ENCODE measurements around the gene MYO9A. TPM values are rescaled to one million over a fixed set of nuclear protein-coding genes. Genes with fewer than 3 reads are reported as not detected.
"Not testable (repeated sequence)": the region's sequence is repeated elsewhere in the genome, so short reads cannot be mapped to it uniquely, and the experiment has no call there.

The MYO9A gene
- polyA plus RNA-seq, 12 donors = 26.1 to 399 (median 30.5) TPM

DNA sequence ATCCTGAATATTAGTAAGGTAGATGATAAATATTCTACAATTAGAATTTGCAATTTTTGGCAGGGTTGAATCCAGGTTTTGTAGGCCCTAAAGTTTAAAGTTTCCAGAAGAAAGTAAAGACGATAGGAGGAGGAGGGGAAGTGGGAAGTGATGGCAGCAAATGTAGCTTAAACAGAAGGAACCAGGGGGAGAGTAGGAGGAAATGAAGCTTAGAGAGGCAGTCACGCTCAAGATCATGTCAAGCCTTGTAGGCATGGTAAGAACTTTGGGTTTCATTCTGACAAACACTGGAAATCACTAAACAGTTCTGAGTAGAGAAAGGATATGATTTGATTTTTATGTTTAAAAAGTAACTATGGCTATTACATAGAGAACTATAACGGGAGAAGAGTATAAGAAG is 243.7 kb downstream of the MYO9A start:
- DNase-seq = no peak

DNA sequence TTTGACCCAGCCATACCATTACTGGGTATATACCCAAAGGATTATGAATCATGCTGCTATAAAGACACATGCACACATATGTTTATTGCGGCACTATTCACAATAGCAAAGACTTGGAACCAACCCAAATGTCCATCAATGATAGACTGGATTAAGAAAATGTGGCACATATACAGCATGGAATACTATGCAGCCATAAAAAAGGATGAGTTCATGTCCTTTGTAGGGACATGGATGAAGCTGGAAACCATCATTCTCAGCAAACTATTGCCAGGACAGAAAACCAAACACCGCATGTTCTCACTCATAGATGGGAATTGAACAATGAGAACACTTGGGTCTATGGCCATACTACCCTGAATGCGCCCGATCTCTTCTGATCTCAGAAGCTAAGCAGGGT is 259.7 kb downstream of the MYO9A start:
- not testable (repeated sequence) for DNase-seq

DNA sequence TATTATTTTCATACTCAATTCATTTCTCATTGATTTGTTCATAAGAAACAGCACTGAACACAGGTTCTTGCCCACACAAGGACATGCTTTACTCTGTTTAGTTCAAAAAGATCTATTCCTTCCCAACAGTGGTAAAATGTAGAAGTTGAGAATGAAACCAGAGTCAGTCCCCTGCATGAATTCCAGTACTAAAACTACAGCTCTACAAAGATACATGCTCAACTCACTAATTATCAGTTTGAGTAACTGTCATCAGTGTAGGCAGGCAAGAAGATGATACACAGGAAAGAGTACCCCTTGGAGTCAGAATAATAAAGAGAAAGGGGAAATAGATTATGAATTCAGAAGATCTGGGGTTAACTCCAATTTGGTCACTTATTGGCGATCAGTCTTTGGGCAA is 264.4 kb downstream of the MYO9A start:
- no peak for DNase-seq

DNA sequence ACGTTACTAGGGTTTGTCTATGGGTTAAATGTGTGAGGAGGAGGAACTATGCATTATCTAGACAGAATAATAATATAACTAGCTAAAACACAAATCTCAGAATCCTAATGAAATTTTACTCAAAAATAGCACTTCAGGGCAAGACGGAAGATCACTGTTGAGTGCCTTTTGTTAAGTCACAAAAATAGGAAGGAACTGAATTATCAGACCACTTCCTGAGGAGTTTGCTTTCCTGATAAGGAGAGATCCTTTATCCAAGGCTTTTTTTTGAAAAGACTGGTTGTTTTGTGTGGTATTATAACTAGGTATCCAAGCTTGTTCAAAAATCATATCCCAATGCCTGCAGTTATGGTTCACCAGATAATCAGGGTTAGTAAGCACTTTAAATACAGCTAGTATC is 273.0 kb downstream of the MYO9A start:
- DNase-seq = no peak

DNA sequence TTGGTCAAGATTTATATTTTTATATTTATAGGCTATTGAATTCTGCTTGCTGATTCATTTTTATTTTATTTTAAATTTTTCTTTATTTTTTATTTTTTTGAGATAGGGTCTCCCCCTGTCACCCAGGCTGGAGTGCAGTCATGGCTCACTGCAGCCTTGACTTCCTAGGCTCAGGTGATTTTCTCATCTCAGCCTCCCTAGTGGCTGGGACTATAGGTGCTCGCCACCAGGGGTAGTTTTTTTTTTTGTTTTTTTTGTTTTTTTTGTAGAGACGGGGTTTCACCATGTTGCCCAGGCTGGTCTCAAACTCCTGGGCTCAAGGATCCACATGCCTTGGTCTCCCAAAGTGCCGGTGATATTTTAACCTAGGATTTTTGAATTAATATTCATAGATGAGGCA is 276.4 kb downstream of the MYO9A start:
- DNase-seq = no peak

DNA sequence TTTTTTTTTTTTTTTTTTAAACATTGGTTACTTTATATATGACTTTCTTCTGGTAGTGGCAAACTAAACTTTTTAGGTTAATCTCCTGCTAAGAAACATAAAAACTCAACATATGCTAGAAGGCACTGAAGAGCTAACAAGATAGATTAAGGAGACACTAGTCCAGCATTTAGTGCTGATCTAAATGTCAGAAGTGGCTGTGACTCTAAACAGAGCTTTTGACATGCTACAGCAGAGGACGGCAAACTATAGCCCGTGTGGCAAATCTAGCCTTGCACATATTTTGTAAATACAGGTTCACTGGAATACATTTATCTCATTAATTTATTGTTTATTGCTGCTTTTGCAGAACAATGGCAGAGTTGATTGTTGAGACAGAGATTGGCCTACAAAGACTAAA is 287.0 kb downstream of the MYO9A start:
- no peak for DNase-seq

DNA sequence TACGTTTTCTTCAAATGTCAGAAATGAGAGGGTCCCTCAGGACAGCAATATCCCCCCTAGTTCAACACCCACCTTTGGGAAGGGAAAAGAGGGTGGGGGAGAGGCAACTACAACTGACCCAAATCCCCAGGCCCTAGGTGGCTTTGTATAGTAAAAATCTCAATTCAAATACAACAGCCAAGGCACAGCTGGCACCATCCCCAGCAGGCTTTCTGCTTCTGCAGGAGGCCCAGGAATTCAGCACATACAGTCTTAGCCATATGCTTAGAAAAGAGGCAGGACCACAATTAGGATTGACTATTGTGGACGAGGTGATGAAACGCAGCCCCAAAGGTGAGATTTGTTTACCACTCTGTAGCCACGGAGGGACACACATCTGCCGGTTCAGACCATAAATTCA is 291.8 kb downstream of the MYO9A start:
- DNase-seq = no peak

DNA sequence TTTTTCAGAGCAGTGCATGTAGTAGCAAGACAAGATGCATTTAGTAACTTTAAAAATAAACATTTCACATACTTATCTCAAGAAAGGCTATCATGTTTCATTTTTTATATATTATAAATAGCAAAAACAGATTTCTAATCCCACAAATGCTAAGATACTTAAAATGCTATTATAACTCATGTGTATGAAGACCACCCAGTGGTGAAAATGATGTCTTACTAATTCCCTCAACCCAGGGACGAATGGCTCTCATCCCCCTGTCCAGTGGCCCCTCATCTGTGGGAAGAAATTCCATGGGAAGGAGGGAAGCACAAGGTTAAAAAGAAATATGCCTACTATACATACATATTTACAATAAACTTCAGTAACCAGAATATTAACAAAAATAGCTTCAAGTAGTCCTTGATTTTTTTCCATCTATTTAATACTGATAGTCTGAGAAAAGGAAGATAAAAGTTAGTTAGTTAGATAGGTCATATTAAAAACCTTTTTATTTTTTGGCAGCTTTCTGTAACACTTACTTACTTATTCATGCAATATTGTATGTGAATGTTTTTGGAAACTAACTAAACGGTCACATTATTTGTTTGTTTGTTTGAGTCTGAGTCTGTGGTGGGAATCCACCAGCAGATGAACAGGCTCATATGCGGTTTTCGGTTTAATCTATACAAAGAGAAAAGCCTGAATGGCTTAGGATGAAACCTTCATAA is 292.8 kb downstream of the MYO9A start:
- no peak for DNase-seq

DNA sequence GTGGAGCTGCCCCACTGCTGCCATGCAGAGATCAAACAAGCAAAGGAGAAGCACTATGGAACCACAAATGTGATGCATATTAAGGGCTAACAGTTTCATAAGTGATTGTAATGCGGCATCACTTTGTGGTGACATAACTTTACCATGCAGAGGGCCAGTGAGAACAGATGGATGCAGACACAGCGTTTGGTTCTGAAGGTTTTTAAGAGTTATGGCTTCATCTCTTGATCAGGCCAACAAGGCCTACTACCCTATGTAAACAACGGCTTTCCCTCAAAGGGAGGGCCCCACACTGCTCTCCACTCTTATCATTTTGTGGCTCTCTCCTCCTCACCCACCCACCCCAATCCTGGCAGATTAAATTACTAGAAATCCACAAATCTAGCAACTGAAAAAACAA is 294.1 kb downstream of the MYO9A start:
- DNase-seq = no peak

DNA sequence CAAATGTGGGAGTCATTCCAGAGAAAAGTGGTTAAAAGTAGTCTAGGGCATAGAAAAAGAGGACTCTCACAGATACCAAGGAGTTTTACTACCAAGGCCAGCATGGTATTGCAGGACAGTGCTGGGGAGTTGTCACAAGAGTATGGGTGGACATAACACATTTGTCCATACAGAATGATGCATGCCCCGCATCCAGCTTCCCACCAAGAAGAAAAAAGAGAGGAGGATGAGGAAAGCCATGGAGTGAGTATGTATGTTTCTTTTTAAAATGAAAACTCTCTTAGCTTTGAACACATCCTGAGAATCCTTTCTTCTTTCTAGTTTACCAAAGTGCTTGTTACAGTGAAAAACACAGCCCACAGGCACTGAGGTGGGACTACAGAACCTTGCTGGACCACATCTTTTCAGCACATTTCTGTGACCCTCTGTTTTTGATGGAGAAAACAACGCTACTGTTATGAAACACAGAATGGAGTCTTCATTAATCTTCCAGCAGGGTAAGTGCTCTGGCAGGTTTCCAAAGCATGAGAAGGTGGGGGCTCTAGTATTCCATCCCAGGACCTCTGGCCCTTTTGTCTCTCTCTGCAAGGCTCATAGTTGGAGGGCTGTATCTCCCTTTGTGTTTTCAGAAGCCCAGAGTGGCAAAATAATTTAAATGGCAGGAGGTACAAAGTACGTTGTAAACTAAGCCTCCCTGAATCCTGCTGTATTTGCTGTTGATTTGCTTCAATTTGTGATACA is 294.9 kb downstream of the MYO9A start:
- no peak for DNase-seq

DNA sequence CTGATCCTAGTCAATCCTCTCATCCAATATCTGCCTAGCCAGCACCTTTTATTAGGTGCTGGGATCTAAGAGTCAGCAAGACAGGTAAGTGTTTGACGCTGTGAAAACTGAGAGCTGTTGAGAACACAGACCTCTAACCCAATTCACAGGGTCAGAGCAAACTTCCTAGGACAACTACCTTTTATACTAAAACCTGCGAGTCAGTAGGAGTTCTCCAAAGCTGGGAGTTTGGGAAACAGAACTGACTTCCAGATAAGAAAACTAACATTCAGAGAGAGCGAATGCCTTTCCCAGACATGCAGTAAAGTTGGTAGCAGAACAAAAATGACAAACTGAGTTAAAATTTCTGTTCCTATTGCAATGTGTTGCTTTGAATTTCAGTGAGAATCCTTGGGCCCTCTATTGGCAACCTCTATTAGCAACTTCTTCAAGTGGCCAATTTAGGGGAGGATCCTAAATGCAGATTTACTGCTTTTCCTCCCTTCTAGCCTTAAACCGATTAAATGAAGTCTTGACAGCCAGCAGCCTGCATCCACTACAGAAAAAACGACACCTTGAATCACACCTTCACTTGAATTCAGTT is 296.3 kb downstream of the MYO9A start:
- DNase-seq = no peak

DNA sequence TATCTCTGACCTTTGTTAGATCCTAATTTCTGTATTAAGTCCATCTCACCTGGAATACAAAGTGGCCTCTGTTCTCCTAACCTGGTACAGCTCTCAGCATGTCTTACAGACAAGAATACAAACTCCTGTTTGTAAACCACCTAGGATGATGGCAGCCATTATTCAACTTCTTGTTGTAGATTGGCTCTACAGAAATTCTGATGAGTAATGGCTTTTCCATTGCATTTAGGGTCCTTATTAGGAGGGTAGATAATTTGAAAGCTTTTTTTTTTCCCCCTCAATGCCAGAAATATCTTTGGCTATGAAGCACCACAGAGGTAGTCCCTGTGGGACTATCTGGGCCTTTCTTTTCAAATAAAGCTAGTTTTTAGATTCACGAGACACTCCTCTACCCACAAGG is 297.8 kb downstream of the MYO9A start:
- no peak for DNase-seq

DNA sequence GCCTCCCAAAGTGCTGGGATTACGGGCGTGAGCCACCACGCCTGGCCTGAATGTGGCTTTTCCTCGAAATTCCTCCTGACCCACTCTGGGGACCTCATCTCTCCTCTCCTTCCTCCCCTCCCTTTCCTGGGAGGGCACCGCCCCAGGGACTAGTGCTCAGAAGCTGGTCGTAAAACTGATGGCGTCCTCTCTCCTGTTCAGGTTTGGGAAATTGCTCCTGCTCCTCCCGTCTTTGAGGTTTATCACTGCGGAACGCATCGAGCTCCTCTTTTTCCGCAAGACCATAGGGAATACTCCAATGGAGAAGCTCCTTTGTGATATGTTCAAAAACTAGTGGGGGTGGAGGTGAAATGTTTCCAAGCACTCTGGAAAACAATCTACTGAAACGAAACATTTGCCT is 300.6 kb downstream of the MYO9A start:
- no peak for DNase-seq

DNA sequence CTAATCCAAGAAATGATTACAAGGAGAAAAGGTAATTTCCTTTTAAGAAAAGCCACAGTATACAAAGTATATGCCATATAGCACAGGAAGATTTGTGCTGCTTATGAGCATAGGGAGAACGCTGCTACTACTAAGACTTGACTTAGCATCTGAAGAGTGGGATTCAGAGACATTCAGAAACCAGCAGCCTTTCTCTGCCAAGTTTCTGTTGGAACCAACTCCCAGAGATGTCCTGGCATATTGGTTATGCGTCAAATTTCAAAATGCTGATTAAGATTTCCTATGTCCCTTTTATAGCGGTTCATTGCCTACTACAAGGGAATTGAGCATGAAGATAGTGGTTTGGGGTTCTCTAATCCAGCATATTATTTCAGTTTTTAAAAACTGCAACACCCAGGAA is 302.6 kb downstream of the MYO9A start:
- DNase-seq = no peak

DNA sequence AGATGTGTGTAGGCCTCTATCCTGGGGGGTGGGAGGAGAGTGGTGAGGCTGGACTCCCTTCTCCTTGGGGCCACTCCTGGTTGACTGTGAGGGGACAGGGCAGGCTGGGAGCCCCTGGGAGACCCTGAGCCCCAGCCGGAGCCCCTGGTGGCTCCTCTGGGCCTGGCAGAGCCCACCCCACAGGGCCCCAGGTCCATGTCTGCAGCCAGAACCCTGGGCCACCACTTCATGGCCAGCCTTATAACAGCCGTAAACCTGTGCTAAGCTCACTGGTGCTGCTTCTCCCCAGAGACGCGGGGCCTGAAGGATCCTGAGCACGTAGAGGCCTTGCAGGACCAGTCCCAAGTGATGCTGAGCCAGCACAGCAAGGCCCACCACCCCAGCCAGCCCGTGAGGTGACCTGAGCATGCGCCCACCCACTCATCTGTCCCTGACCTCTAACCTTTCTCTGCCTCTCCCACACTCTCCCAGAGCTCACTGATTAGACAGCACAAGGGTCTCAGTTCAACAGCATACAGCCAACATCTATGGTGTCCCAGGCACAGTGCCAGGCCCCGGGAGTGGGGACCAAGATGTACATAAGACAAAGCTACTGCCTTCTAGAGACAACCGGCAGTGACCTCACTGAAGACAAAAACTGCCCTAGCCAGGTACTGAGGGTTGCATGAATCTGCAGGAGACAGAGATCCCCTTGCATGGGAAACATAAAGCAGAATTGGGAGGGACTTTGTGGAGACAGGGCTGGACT is 304.1 kb downstream of the MYO9A start:
- DNase-seq = no peak

DNA sequence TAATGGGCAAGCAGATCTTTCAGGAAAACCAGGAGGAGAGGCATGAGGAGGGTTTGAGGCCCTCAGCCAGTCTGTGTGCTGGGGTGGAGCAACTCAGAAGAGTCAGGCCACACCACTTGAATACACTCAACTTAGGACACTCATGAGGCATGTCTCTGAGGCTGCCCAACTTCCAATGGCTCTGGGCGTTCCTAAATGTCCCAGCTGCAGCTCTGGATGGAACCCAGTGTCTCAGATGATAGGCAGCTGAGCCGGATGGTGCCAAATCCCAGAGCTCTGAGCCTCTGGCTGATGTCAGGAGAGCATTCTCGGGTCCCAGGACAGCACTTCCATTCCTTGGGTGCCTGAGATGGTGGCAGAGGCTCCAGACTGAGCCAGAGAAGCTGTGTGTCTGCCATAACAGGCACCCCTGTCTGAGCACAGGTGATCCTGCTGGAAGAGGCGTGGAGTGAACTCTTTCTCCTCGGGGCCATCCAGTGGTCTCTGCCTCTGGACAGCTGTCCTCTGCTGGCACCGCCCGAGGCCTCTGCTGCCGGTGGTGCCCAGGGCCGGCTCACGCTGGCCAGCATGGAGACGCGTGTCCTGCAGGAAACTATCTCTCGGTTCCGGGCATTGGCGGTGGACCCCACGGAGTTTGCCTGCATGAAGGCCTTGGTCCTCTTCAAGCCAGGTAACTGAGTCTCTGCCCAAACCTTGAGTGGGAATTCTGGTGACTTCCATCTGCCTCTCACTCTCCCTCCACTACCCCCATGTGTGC is 304.8 kb downstream of the MYO9A start:
- DNase-seq = no peak

DNA sequence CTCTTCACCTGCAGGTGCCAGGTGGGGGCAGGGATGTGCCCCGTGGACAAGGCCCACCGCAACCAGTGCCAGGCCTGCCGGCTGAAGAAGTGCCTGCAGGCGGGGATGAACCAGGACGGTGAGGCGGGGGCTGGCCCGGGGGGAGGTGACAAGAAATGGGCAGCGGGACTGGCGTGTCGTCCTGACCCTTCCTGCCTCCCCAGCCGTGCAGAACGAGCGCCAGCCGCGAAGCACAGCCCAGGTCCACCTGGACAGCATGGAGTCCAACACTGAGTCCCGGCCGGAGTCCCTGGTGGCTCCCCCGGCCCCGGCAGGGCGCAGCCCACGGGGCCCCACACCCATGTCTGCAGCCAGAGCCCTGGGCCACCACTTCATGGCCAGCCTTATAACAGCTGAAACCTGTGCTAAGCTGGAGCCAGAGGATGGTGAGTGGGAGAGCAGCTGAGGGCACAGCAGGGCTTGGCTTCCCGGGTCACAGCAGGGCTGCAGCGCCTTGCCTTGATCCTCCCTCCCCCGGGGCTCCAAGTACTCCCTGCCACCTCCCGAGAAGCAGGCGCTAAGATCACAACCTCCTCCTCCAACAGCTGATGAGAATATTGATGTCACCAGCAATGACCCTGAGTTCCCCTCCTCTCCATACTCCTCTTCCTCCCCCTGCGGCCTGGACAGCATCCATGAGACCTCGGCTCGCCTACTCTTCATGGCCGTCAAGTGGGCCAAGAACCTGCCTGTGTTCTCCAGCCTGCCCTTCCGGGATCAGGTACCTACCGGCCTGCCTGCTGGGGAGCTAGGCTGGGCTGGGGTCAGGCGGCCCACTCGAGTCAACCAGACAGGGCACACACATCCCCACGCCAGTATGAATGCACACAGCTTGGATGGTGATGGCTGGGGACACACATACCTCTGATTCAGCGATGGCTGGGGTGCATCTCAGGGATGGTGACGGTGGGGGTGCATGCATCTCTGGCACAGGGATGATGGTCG is 305.9 kb downstream of the MYO9A start:
- DNase-seq = no peak

DNA sequence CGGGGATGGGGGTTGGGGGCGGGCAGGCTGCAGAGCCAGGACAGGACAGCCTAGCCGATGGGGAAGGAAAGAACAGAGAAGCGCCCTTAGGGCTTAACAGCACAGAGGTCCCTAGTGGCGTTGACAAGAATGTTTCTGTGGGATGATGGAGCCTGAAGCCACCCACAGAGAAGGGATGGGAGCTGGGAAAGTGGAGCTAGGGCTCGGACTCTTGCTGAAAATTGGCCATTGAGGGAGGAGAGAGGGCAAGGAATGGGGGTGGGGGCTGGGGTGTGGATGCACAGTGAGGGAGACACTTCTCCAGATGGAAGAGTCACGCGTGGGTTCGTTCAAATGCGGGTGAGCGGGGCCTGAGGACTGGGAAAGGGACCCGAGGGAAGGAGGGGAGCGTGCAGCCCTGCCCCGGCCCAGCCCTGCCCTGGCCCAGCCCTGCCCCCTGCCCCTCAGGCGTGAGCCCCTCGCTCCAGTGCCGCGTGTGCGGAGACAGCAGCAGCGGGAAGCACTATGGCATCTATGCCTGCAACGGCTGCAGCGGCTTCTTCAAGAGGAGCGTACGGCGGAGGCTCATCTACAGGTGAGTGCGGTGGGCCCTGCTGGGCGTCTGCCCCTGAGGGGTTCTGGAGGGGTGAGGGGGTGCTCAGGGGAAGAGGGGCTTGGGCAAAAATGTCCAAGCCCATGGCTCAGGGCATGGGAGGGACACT is 306.8 kb downstream of the MYO9A start:
- DNase-seq = no peak

DNA sequence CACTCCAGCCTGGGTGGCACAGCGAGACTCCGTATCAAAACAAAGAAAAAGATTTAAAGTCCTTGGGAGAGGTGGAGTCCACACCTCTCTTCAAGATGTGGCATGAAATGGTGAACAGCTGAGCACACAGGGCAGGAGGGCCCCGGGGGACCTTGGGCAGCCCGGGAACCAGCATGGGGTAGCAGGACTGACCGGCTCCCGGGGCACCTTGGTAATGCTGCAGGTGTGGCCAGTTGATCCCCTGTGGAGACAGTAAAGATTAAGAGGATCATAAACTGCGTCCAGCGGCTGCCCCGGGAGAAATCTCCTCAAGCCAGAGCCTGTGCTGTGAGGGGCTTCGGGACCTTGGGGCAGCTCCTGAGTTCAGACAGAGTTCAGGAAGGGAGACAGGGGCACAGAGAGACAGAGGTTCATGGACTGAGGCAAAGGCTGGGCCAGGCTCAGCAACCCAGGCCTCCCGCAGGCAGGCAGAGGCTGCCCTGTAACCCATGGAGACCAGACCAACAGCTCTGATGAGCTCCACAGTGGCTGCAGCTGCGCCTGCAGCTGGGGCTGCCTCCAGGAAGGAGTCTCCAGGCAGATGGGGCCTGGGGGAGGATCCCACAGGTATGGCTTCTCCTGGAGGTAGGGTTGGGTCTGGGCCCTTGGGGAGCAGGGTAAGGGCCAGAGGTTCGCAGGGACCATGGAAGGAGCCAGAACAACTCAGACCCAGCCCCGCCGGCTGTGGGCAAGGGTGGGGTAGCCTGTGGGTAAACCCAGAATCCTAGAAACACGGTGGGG is 307.5 kb downstream of the MYO9A start, which contains the start of gene NR2E3:
Gene NR2E3 (plus strand): TSS at position 299 of the 780 bp plus-strand sequence. CDS start 190 bp downstream, at position 489.
- no peak for DNase-seq
